ENCODE data around the gene PRKAG3. TPM values are rescaled to one million over a fixed set of nuclear protein-coding genes. Genes with fewer than 3 reads are reported as not detected.

PRKAG3 gene
- total and polyA plus RNA-seq, 2 experiments from 2014 or later = not detected

GRCh38 chr2:218832081-218832480 is 478 bp upstream of the PRKAG3 start:
- Histone ChIP-seq H4K20me1 (replicated peaks; ENCODE audit: insufficient read depth) (no peaks in the 10 kb centered on the region), H3K27ac (ENCODE audit: low read depth) (no peak overlapping the region), H3K4me2 (no peak overlapping the region), H3K27me3 (ENCODE audit: insufficient read depth) (no peaks in the 10 kb centered on the region), H3K4me3 (no peak overlapping the region), H3F3A (replicated peaks; ENCODE audit: low read depth) (no peaks in the 10 kb centered on the region), H2AFZ (peak overlapping the region; percentile 28; the same call in 1 of the 2 replicates), H3K9me2 (ENCODE audit: insufficient read depth) (no peaks in the 10 kb centered on the region), H3K4me1 (ENCODE audit: insufficient read depth) (no peaks in the 10 kb centered on the region), H3K79me2 (replicated peaks; ENCODE audit: insufficient read depth) (no peaks in the 10 kb centered on the region), H3K36me3 (ENCODE audit: insufficient read depth) (no peaks in the 10 kb centered on the region)
- peaks cover 2% of the 10 kb centered on the region for H3K27me3 Mint-ChIP-seq (ENCODE audit: insufficient read depth, low read depth, poor library complexity)
- no peak for TF ChIP-seq REST (IDR thresholded peaks at IDR 0.05; ENCODE audit: unreplicated experiment)
- no peak for TF ChIP-seq STAT1 (IDR thresholded peaks at IDR 0.05; ENCODE audit: unreplicated experiment)
- TF ChIP-seq CREB1 (CRISPR knock-in tag; IDR thresholded peaks at IDR 0.05; ENCODE audit: low read depth) = no peak
- TF ChIP-seq ZNF114 (CRISPR knock-in tag; IDR thresholded peaks at IDR 0.05) = no peak
- no peak for TF ChIP-seq NANOG (IDR thresholded peaks at IDR 0.05; ENCODE audit: borderline replicate concordance)
- no peak for TF ChIP-seq JUNB (IDR thresholded peaks at IDR 0.05; ENCODE audit: unreplicated experiment)
- TF ChIP-seq EZH2phosphoT487 (IDR thresholded peaks at IDR 0.05; ENCODE audit: unreplicated experiment) = no peak
- no peak for TF ChIP-seq EZH2 (IDR thresholded peaks at IDR 0.05; ENCODE audit: low read depth, unreplicated experiment)
- TF ChIP-seq CTCF (conservative IDR thresholded peaks at IDR 0.05; ENCODE audit: low read depth in 2 of 2) = no peak
- no peak for TF ChIP-seq ETS1 (IDR thresholded peaks at IDR 0.05)
- TF ChIP-seq POLR2AphosphoS5 (IDR thresholded peaks at IDR 0.05; ENCODE audit: low read depth) = no peak
- TF ChIP-seq ZNF331 (CRISPR knock-in tag; IDR thresholded peaks at IDR 0.05; ENCODE audit: low read depth) = no peak
- TF ChIP-seq ZNF462 (CRISPR knock-in tag; IDR thresholded peaks at IDR 0.05) = no peak
- no peaks in the 10 kb centered on the region; the same call in 2 of the 3 replicates for H3K4me1 Mint-ChIP-seq
- DNase-seq (ENCODE audit: low spot score) = no peak
- no peaks in the 10 kb centered on the region for H3K9me3 Mint-ChIP-seq
- H3K36me3 Mint-ChIP-seq (ENCODE audit: low read depth) = no peaks in the 10 kb centered on the region
- no peak overlapping the region for H3K27ac Mint-ChIP-seq
- ATAC-seq = no peak
- no peak overlapping the region for H3K4me3 Mint-ChIP-seq
